ENCODE results near the gene MOBP. TPM values are rescaled to one million over a fixed set of nuclear protein-coding genes. Genes with fewer than 3 reads are reported as not detected.

Gene MOBP
- total RNA-seq, 1 experiment from 2014 or later = not detected

DNA sequence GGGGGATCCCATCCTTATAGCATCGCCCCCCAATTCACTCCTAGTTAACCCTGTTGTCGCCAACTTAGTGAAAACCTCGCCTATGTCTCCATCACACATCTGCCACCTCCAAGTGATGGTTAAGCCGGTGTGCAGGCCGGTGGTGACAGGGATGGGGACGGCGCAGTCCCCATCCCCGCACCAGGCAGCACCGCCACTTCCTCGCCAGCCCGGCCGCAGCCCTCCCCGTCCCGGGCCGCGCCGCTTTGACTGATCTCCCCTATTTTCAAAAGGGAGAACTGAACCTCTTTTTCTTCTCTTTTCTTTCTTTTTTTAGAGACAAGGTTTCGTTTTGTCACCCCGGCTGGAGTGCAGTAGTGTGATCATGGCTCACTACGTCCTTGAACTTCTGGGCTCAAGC lies 11.3 kb upstream of the MOBP start:
- ChIA-PET CTCF (no interaction called here), RAD21 (ENCODE audit: low non-redundant PET in 1 of 2, low total read pairs in 2 of 2, uncharacterized antibody in 2 of 2, unreplicated experiment in 2 of 2) (no interaction called here)
- no TSS peak for BruUV-seq (replicated peaks)

DNA sequence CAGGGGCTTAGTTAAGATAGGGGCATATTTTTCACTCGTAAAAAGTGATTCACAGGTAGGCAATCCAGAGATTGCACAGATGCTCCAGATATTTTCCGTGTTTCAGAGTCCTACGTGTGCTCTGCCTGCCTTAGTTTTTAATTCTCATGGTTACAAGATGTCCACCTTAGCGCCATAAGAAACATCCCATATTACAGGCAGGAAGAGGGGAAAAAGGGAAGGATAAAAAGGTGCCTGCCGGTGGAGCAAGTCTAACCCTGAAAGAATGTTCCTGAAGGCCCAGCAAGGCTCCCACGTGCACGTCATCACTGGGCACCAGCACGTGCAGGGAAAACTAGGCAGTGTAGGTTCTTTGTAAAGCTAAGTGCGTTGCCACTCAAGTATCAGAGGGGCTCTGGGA lies 10.1 kb upstream of the MOBP start:
- Histone ChIP-seq H3K9me3 (ENCODE audit: control insufficient read depth in 1 of 2, insufficient read depth in 1 of 2, low read depth in 1 of 2, low read length in 2 of 2) (no peaks in the 10 kb centered on the region), H2AFZ (ENCODE audit: low read depth, low read length, poor library complexity, severe bottlenecking) (no peak overlapping the region), H3K79me2 (ENCODE audit: insufficient read depth, low read length) (no peaks in the 10 kb centered on the region), H3K27me3 (ENCODE audit: insufficient read depth, low read length) (no peaks in the 10 kb centered on the region), H3K4me2 (ENCODE audit: low read length) (no peak overlapping the region), H3K36me3 (ENCODE audit: control insufficient read depth in 1 of 2, insufficient read depth in 2 of 2, low read length in 2 of 2) (no peaks in the 10 kb centered on the region), H3K9ac (ENCODE audit: low read length) (no peak overlapping the region), H3K4me1 (ENCODE audit: control insufficient read depth in 1 of 2, insufficient read depth in 2 of 2, low read length in 2 of 2) (no peaks in the 10 kb centered on the region), H3K27ac (ENCODE audit: low read depth, low read length) (no peak overlapping the region), H4K20me1 (ENCODE audit: insufficient read depth) (no peaks in the 10 kb centered on the region), H3K4me3 (replicated peaks in 1 of 2; ENCODE audit: low read depth in 1 of 2, low read length in 2 of 2) (no peak overlapping the region), H3K9me2 (ENCODE audit: insufficient read depth) (no peaks in the 10 kb centered on the region)
- no TSS peak for BruUV-seq (replicated peaks)
- ChIA-PET RAD21 (ENCODE audit: low non-redundant PET in 1 of 2, low total read pairs in 2 of 2, uncharacterized antibody in 2 of 2, unreplicated experiment in 2 of 2) (no interaction called here), POLR2A (no interaction called here), CTCF (no interaction called here)
- ATAC-seq = no peak
- intact Hi-C loops (cut with micrococcal nuclease) = no loop called here
- DNase-seq (ENCODE audit: low read depth, low spot score) = no peak
- TF ChIP-seq, protein P1, sequence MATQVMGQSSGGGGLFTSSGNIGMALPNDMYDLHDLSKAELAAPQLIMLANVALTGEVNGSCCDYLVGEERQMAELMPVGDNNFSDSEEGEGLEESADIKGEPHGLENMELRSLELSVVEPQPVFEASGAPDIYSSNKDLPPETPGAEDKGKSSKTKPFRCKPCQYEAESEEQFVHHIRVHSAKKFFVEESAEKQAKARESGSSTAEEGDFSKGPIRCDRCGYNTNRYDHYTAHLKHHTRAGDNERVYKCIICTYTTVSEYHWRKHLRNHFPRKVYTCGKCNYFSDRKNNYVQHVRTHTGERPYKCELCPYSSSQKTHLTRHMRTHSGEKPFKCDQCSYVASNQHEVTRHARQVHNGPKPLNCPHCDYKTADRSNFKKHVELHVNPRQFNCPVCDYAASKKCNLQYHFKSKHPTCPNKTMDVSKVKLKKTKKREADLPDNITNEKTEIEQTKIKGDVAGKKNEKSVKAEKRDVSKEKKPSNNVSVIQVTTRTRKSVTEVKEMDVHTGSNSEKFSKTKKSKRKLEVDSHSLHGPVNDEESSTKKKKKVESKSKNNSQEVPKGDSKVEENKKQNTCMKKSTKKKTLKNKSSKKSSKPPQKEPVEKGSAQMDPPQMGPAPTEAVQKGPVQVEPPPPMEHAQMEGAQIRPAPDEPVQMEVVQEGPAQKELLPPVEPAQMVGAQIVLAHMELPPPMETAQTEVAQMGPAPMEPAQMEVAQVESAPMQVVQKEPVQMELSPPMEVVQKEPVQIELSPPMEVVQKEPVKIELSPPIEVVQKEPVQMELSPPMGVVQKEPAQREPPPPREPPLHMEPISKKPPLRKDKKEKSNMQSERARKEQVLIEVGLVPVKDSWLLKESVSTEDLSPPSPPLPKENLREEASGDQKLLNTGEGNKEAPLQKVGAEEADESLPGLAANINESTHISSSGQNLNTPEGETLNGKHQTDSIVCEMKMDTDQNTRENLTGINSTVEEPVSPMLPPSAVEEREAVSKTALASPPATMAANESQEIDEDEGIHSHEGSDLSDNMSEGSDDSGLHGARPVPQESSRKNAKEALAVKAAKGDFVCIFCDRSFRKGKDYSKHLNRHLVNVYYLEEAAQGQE (IDR thresholded peaks at IDR 0.05; ENCODE audit: low read depth) = no peak
- TF ChIP-seq ELF1 (IDR thresholded peaks at IDR 0.05; ENCODE audit: borderline replicate concordance, low read depth) = no peak
- TF ChIP-seq EZH2 (IDR thresholded peaks at IDR 0.05) = no peak
- no peak for TF ChIP-seq POLR2AphosphoS5 (IDR thresholded peaks at IDR 0.05; ENCODE audit: low read depth, low read length)
- TF ChIP-seq CEBPB (IDR thresholded peaks at IDR 0.05; ENCODE audit: low read depth) = no peak
- no peak for TF ChIP-seq POLR2A (IDR thresholded peaks at IDR 0.05; ENCODE audit: borderline replicate concordance, extremely low read depth, insufficient read depth, insufficient read length)
- TF ChIP-seq CBX3 (IDR thresholded peaks at IDR 0.05; ENCODE audit: low read depth) = no peak
- TF ChIP-seq, protein P2, sequence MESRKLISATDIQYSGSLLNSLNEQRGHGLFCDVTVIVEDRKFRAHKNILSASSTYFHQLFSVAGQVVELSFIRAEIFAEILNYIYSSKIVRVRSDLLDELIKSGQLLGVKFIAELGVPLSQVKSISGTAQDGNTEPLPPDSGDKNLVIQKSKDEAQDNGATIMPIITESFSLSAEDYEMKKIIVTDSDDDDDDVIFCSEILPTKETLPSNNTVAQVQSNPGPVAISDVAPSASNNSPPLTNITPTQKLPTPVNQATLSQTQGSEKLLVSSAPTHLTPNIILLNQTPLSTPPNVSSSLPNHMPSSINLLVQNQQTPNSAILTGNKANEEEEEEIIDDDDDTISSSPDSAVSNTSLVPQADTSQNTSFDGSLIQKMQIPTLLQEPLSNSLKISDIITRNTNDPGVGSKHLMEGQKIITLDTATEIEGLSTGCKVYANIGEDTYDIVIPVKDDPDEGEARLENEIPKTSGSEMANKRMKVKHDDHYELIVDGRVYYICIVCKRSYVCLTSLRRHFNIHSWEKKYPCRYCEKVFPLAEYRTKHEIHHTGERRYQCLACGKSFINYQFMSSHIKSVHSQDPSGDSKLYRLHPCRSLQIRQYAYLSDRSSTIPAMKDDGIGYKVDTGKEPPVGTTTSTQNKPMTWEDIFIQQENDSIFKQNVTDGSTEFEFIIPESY (IDR thresholded peaks at IDR 0.05; ENCODE audit: extremely low read depth, insufficient replicate concordance, low read length) = no peak

More for the DNA sequence above, 11.3 kb upstream of the MOBP start:
- H3K79me2 ChIP-seq (ENCODE audit: insufficient read depth, low read length) = no peaks in the 10 kb centered on the region
- H3K9ac ChIP-seq (ENCODE audit: low read length) = no peak overlapping the region
- no peaks in the 10 kb centered on the region for H4K20me1 ChIP-seq (ENCODE audit: insufficient read depth)
- H3K4me1 ChIP-seq (ENCODE audit: control insufficient read depth in 1 of 2, insufficient read depth in 2 of 2, low read length in 2 of 2) = no peaks in the 10 kb centered on the region
- no peak overlapping the region for H2AFZ ChIP-seq (ENCODE audit: low read depth, low read length, poor library complexity, severe bottlenecking)
- H3K27me3 ChIP-seq (ENCODE audit: insufficient read depth, low read length) = no peaks in the 10 kb centered on the region
- no peaks in the 10 kb centered on the region for H3K36me3 ChIP-seq (ENCODE audit: control insufficient read depth in 1 of 2, insufficient read depth in 2 of 2, low read length in 2 of 2)
- no peak for TF ChIP-seq SIN3A (IDR thresholded peaks at IDR 0.05; ENCODE audit: low read depth)
- TF ChIP-seq CEBPB (IDR thresholded peaks at IDR 0.05; ENCODE audit: low read depth) = no peak
- no peak for TF ChIP-seq SP1 (IDR thresholded peaks at IDR 0.05; ENCODE audit: low read depth)
- TF ChIP-seq, protein P3, sequence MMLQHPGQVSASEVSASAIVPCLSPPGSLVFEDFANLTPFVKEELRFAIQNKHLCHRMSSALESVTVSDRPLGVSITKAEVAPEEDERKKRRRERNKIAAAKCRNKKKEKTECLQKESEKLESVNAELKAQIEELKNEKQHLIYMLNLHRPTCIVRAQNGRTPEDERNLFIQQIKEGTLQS (IDR thresholded peaks at IDR 0.05) = no peak
- TF ChIP-seq YY1 (IDR thresholded peaks at IDR 0.05; ENCODE audit: extremely low read depth, insufficient replicate concordance, low read depth, low read length) = no peak
- no peak for TF ChIP-seq EZH2 (IDR thresholded peaks at IDR 0.05)
- TF ChIP-seq, protein P4, sequence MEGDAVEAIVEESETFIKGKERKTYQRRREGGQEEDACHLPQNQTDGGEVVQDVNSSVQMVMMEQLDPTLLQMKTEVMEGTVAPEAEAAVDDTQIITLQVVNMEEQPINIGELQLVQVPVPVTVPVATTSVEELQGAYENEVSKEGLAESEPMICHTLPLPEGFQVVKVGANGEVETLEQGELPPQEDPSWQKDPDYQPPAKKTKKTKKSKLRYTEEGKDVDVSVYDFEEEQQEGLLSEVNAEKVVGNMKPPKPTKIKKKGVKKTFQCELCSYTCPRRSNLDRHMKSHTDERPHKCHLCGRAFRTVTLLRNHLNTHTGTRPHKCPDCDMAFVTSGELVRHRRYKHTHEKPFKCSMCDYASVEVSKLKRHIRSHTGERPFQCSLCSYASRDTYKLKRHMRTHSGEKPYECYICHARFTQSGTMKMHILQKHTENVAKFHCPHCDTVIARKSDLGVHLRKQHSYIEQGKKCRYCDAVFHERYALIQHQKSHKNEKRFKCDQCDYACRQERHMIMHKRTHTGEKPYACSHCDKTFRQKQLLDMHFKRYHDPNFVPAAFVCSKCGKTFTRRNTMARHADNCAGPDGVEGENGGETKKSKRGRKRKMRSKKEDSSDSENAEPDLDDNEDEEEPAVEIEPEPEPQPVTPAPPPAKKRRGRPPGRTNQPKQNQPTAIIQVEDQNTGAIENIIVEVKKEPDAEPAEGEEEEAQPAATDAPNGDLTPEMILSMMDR (IDR thresholded peaks at IDR 0.05 in 2 of 3, conservative IDR thresholded peaks at IDR 0.05 in 1 of 3; ENCODE audit: borderline replicate concordance in 1 of 3, insufficient read depth in 1 of 3, low read depth in 2 of 3, low read length in 2 of 3) = no peak
- POLR2A ChIA-PET = no interaction called here
- no peaks in the 10 kb centered on the region for H3K9me2 ChIP-seq (ENCODE audit: insufficient read depth)
- H3K27ac ChIP-seq (ENCODE audit: low read depth, low read length) = no peak overlapping the region
- ATAC-seq (no peak), DNase-seq (ENCODE audit: low read depth, low spot score) (no peak)
- no peak overlapping the region for H3K4me2 ChIP-seq (ENCODE audit: low read length)
- H3K4me3 ChIP-seq (replicated peaks in 1 of 2; ENCODE audit: low read depth in 1 of 2, low read length in 2 of 2) = no peak overlapping the region
- H3K9me3 ChIP-seq (ENCODE audit: control insufficient read depth in 1 of 2, insufficient read depth in 1 of 2, low read depth in 1 of 2, low read length in 2 of 2) = no peaks in the 10 kb centered on the region
- intact Hi-C loops (cut with micrococcal nuclease) = no loop called here
